ENCODE measurements around the gene C10orf53.

Gene C10orf53

GRCh38 chr10:49737474-49738201 is 58.2 kb downstream of the C10orf53 start:
- DNase-seq (ENCODE audit: low read depth): no peak

GRCh38 chr10:49738616-49739360 is 59.3 kb downstream of the C10orf53 start:
- DNase-seq (ENCODE audit: low read depth): no peak

- no peak for DNase-seq (ENCODE audit: low read depth)
These were observed 60.0 kb downstream of the C10orf53 start for GRCh38 chr10:49739426-49739825.

- no peak for DNase-seq (ENCODE audit: low read depth)
These were observed 61.1 kb downstream of the C10orf53 start for GRCh38 chr10:49740346-49741107.

- no peak for DNase-seq (ENCODE audit: low read depth)
These were observed 61.9 kb downstream of the C10orf53 start for GRCh38 chr10:49741108-49741995.

- no peak for DNase-seq (ENCODE audit: low read depth)
These were observed 63.4 kb downstream of the C10orf53 start for GRCh38 chr10:49742683-49743463.

- no peak for DNase-seq (ENCODE audit: low read depth)
These were observed 64.1 kb downstream of the C10orf53 start for GRCh38 chr10:49743464-49744075.

GRCh38 chr10:49744091-49744685 is 64.7 kb downstream of the C10orf53 start:
- no peak for DNase-seq (ENCODE audit: low read depth)

- DNase-seq (ENCODE audit: low read depth): no peak
These were observed 65.6 kb downstream of the C10orf53 start for GRCh38 chr10:49744924-49745605.

- no peak for DNase-seq (ENCODE audit: low read depth)
These were observed 66.3 kb downstream of the C10orf53 start for GRCh38 chr10:49745756-49746155.

GRCh38 chr10:49746626-49747302 is 67.3 kb downstream of the C10orf53 start:
- no peak for DNase-seq (ENCODE audit: low read depth)
